Urinary bladder (tissue), 4 donors: ENCODE data around the gene SLC13A3. TPM values are rescaled to one million over a fixed set of nuclear protein-coding genes. Genes with fewer than 3 reads are reported as not detected.

Experiments used
- DNase-seq: peaks from one replicate; pipeline ENCODE4 v3.0.0-alpha.2; 2015; ENCODE audit errors: extremely low spot score
- H3K27ac ChIP-seq: one replicate; pipeline ENCODE4 v1.5.1; 2013; ENCODE audit warnings: low read depth, mild to moderate bottlenecking, moderate library complexity
- H3K36me3 ChIP-seq: one replicate; pipeline ENCODE4 v1.6.1; 2013; ENCODE audit warnings: mild to moderate bottlenecking, moderate library complexity; ENCODE audit not compliant: insufficient read depth
- H3K4me1 ChIP-seq: one replicate; pipeline ENCODE4 v1.6.1; 2013; ENCODE audit warnings: mild to moderate bottlenecking, moderate library complexity; ENCODE audit not compliant: insufficient read depth
- H3K4me3 ChIP-seq: one replicate; pipeline ENCODE4 v1.5.1; 2013; ENCODE audit warnings: low read depth, low read length
- WGBS: extraction: QIAGEN DNeasy Blood & Tissue Kit; methylation state at CpG from one replicate; pipeline ENCODE4 v1.1.7; 2013; 5-methylcytosine and 5-hydroxymethylcytosine counted together
- polyA plus RNA-seq: library from polyadenylated mRNA; stranded (reverse); fragments of 200-250 nt; gene quantifications from one replicate; pipeline ENCODE4 v1.2.3, GENCODE V29; 2013
- total RNA-seq: library from RNA; depleted of rRNA; stranded (reverse); fragments of >200 nt; gene quantifications from one replicate; pipeline ENCODE4 v1.2.3, GENCODE V29; 2014
- donor health status: healthy with polysubstance abuse.
- donor health status: healthy.

Gene SLC13A3
- total and polyA plus RNA-seq, 2 donors, result 0.77 to 5.4 TPM

- Histone ChIP-seq H3K27ac (no peak overlapping the region), H3K36me3 (no peaks in the 10 kb centered on the region), H3K4me1 (no peaks in the 10 kb centered on the region), H3K4me3 (no peak overlapping the region)
- DNase-seq, result no peak
Observed at GRCh38 chr20:46652699-46653098, 1.4 kb upstream of the SLC13A3 start.

- 82% methylated on average over 10 of the region's 10 CpGs for WGBS
- no peak for DNase-seq
- H3K4me3 ChIP-seq, result no peak overlapping the region
- no peak overlapping the region for H3K27ac ChIP-seq
- no peaks in the 10 kb centered on the region for H3K4me1 ChIP-seq
- H3K36me3 ChIP-seq, result no peaks in the 10 kb centered on the region
Observed at GRCh38 chr20:46650575-46651090, 626 bp downstream of the SLC13A3 start.

DNA sequence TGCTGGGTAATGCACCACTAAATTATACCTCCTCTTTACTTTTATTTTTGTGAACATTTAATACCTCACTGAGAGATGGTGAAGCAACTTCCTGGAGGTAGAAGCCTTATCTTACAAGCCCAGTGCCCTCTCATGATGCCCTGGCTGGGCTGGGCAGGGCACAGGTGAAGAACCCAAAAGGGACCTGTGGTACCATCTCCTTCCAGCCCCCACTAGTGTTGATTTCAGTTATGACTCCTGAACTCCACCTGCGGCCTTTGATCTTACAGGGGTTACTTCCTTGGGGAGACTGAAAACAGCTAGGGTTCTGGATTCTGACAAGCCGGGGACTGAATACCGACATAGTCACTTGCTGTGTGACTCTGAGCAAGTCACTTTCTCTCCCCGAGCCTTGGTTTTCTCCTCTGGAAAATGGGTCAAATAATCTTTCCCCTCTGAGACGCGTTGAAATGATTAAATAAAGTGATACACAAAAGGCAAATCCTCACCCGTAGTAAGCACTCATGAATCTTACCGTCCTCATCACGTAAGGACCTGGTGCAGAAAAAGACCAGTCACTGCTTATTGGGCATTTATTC, 1.2 kb downstream of the SLC13A3 start:
- Histone ChIP-seq H3K27ac (no peak overlapping the region), H3K4me1 (no peaks in the 10 kb centered on the region), H3K36me3 (no peaks in the 10 kb centered on the region), H3K4me3 (no peak overlapping the region)
- WGBS, result 91% methylated on average over 9 of the region's 9 CpGs
- no peak for DNase-seq

DNA sequence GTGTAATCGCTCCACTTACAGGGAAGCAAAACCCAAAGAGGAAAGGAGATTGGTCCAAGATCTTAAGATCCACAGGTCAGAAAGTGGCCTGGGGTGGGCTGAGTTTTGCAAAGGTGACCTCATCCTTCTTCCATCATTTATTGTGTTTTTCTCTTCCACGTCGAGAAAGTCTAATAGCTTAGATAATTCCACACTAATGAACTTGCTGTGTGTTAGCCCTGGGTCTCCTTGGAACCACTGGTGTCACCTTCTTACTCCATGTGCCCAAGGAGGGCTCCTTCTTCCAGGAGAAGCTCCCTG, 1.7 kb downstream of the SLC13A3 start:
- no peak overlapping the region for H3K27ac ChIP-seq
- H3K4me1 ChIP-seq, result no peaks in the 10 kb centered on the region
- H3K36me3 ChIP-seq, result no peaks in the 10 kb centered on the region
- WGBS, result 68% methylated on average over 3 of the region's 3 CpGs
- no peak for DNase-seq
- H3K4me3 ChIP-seq, result no peak overlapping the region

DNA sequence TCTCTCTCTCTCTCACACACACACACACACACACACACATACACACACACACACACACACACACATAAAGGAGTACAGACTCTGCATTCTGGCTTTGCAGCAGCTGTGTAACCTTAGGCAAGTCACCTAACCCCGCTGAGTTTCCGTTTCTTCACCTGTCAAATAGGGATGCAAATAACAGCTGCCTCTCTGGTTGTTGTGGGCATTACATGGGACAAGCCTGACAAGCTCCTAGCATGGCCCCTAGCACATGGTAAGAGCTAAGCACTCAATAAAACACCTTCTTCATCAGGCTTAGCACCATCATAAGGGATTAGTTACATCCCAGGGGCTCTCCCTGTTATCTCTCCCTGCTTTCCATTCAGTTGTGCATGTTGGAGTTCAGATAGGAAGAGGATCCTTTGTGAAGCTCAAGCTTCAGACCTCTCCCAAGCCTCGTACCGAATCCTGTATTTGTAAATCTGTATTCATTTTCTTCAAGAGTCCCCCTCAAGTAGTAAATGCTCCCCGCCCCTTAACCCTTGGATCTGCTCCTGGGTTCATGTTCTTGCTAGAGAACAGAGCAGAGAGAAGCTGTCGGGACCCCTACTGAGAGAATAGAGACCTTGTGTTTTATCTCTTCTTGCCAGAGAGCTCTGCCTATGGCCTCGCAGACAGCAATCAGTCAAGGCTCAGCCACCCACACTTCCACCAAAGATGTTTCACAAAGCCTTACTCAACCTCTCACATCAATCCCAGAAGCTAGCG, 2.2 kb downstream of the SLC13A3 start:
- H3K4me3 ChIP-seq, result no peak overlapping the region
- WGBS, result 66% methylated on average over 8 of the region's 8 CpGs
- H3K36me3 ChIP-seq, result no peaks in the 10 kb centered on the region
- H3K4me1 ChIP-seq, result no peaks in the 10 kb centered on the region
- DNase-seq, result no peak
- H3K27ac ChIP-seq, result no peak overlapping the region

- DNase-seq, result no peak
- H3K36me3 ChIP-seq, result no peaks in the 10 kb centered on the region
- WGBS, result 50% methylated on average over 4 of the region's 4 CpGs
Observed at GRCh38 chr20:46647469-46647868, 3.8 kb downstream of the SLC13A3 start.

GRCh38 chr20:46646659-46647380, 4.4 kb downstream of the SLC13A3 start:
- Histone ChIP-seq H3K4me1 (no peaks in the 10 kb centered on the region), H3K4me3 (no peak overlapping the region), H3K36me3 (no peaks in the 10 kb centered on the region), H3K27ac (no peak overlapping the region)
- WGBS, result 85% methylated on average over 3 of the region's 3 CpGs
- no peak for DNase-seq

More at GRCh38 chr20:46647469-46647868, 3.8 kb downstream of the SLC13A3 start:
- Histone ChIP-seq H3K4me3 (no peak overlapping the region), H3K4me1 (no peaks in the 10 kb centered on the region), H3K27ac (no peak overlapping the region)

DNA sequence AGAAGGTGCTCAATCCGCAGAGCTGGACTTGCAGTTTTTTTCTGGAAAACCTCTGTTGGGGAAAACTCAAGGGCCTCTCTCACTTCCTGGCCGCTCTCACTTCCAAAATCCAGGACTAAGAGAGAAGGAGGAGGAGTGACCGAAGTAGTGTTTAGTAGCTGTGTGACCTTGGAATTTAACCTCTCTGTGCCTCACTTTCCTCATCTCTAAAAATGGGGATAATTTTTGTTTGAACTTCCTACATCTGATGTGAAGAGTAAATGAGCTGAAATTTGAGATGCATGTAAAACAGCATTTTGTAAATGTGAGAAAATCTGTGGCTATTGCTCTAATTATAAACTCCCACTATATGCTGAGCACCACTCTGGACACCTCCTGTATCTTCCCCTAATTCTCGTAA, 5.1 kb downstream of the SLC13A3 start:
- 70% methylated on average over 4 of the region's 4 CpGs for WGBS
- DNase-seq, result no peak
- no peaks in the 10 kb centered on the region for H3K4me1 ChIP-seq
- no peak overlapping the region for H3K4me3 ChIP-seq
- no peaks in the 10 kb centered on the region for H3K36me3 ChIP-seq
- no peak overlapping the region for H3K27ac ChIP-seq

GRCh38 chr20:46644733-46645132, 6.5 kb downstream of the SLC13A3 start:
- Histone ChIP-seq H3K27ac (no peak overlapping the region), H3K4me3 (no peak overlapping the region), H3K36me3 (no peaks in the 10 kb centered on the region), H3K4me1 (no peaks in the 10 kb centered on the region)
- 93% methylated on average over 1 of the region's 1 CpG for WGBS
- no peak for DNase-seq

DNA sequence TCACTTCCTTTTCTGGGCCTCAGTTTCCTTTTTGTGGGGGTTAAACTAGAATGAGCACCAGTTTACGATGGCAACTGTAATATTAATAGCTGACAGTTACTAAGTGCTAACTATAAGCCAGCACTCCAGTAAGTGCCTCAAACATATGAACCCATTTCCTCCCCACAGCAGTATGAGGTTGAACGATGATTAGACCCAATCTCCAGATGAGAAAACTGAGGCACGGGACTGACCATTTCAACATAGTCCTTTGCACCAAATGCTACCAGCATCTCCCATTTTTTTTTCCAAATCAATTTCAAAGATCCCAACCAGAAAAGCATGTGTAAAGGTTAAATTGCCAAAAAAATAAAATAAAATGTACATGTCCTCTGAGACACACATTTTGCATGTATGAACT, 7.1 kb downstream of the SLC13A3 start:
- no peaks in the 10 kb centered on the region for H3K36me3 ChIP-seq
- no peak for DNase-seq
- H3K4me3 ChIP-seq, result no peak overlapping the region
- no peak overlapping the region for H3K27ac ChIP-seq
- WGBS, result 97% methylated on average over 3 of the region's 3 CpGs
- no peaks in the 10 kb centered on the region for H3K4me1 ChIP-seq

DNA sequence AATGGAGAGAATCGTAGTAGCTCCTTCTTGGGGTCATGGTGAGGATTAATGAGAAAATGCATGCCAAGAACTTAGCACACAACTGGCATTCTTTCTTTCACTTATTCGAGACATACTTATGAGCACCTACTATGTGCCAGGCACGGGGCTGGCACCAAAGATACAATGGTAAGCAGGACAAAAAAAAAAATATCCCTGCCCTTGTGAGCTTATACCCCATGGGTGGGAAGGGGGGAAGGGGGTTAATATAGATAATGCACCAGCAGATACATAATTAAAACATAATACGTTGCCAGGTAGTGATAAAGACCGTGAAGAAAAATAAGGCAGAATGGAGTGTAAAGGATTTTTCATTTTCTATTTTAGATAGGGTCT, 8.3 kb downstream of the SLC13A3 start:
- no peak overlapping the region for H3K4me3 ChIP-seq
- H3K4me1 ChIP-seq, result no peaks in the 10 kb centered on the region
- H3K36me3 ChIP-seq, result no peaks in the 10 kb centered on the region
- no peak overlapping the region for H3K27ac ChIP-seq
- WGBS, result 67% methylated on average over 5 of the region's 5 CpGs
- DNase-seq, result no peak

- DNase-seq, result no peak
- Histone ChIP-seq H3K4me1 (no peaks in the 10 kb centered on the region), H3K36me3 (no peaks in the 10 kb centered on the region), H3K27ac (no peak overlapping the region), H3K4me3 (no peak overlapping the region)
- WGBS, result 80% methylated on average over 12 of the region's 12 CpGs
Observed at GRCh38 chr20:46642265-46642968, 8.8 kb downstream of the SLC13A3 start.

DNA sequence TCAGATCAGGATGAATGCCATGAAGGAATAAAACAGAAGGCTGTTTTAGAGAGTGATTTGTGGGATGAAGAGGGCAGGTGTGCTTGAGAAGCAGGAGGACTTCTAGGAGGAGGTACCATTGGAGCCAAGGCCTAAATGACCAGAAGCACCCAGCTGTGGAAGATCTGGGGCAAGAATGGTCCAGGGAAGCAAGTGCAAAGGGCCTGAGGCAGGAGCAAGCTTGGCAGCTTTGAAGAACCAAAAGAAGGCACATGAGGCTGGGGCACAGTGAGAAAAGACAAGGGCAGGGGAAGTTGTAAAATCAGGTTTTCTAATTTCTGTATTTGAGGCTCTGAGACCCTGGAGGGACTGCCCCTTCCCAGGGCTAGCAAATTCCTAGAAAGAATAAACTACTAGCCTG, 9.8 kb downstream of the SLC13A3 start:
- no peak overlapping the region for H3K4me3 ChIP-seq
- no peak for DNase-seq

More for the DNA sequence above, 9.8 kb downstream of the SLC13A3 start:
- Histone ChIP-seq H3K4me1 (no peaks in the 10 kb centered on the region), H3K36me3 (no peaks in the 10 kb centered on the region), H3K27ac (no peak overlapping the region)
